GM12875 (cell line): ENCODE measurements around the gene PSMD1.

Experiments used
- H3K4me3 ChIP-seq: one replicate; pipeline ENCODE4 v1.5.1; 2011; ENCODE audit warnings: low read depth, low read length, control low read depth
- TF ChIP-seq, protein P1 (sequence below): IDR thresholded peaks from 2 replicates; pipeline ENCODE4 v1.5.1; 2011; ENCODE audit warnings: low read depth, mild to moderate bottlenecking, control low read depth, inconsistent platforms, low read length, moderate library complexity, borderline replicate concordance; ENCODE audit not compliant: insufficient read depth

PSMD1 gene

DNA sequence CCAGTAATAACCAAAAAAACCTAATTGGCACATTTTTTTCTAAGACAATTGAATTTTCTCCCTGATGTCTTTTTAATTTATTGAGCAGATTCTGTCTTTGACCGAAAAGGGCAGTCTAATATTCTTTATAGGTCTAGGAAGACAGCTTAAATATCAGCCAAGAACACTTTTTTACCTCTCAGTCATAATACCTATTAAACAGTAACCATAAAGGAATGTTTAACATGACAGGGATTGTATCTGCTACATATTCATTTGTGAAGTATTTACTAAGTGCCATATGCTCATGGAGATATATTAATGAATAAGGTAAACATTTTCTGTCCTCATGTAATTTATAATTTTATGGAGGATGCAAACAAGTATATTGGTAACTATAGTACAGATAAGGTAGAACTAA, 71.3 kb downstream of the PSMD1 start:
- no peak overlapping the region for H3K4me3 ChIP-seq
- TF ChIP-seq, protein P1, sequence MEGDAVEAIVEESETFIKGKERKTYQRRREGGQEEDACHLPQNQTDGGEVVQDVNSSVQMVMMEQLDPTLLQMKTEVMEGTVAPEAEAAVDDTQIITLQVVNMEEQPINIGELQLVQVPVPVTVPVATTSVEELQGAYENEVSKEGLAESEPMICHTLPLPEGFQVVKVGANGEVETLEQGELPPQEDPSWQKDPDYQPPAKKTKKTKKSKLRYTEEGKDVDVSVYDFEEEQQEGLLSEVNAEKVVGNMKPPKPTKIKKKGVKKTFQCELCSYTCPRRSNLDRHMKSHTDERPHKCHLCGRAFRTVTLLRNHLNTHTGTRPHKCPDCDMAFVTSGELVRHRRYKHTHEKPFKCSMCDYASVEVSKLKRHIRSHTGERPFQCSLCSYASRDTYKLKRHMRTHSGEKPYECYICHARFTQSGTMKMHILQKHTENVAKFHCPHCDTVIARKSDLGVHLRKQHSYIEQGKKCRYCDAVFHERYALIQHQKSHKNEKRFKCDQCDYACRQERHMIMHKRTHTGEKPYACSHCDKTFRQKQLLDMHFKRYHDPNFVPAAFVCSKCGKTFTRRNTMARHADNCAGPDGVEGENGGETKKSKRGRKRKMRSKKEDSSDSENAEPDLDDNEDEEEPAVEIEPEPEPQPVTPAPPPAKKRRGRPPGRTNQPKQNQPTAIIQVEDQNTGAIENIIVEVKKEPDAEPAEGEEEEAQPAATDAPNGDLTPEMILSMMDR: no peak

DNA sequence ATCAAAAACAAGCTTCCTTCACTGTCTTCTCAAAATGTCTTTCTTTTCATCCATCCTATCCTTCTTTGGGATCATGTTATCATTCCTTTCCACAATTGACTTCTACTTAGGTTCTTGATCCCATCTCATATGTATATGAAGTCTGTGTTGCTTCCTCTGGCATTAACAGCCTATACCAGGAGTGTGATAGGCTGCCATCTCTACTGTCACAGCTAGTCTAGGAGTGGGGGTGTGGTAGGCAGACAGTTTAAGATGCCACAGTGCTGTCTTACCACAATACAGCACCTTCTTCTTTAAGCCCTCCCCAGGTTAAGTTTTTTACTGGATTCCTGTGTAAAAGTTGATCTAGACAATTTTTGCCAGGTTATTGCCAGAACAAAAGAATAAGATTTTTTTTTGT, 71.9 kb downstream of the PSMD1 start:
- H3K4me3 ChIP-seq: no peak overlapping the region
- TF ChIP-seq, protein P1: no peak

DNA sequence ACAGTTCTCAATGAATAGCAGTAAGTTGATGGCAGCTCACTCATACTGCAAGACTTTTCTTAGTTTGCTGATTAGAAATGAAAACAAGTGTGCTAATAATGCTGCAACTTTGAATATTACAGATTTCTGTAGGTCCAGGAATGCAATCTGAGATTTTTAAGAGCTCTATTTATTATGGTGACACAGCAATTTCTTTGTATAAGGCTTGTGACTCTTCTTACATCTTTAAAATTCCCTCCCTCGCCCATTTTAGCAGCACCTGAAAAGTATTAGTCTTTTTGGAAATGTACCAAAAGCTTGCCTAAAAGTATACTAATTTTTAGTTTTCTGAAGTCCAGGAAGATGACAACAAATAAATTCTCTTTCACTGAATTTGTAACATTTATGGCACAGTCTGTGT, 72.5 kb downstream of the PSMD1 start:
- TF ChIP-seq, protein P1: no peak

DNA sequence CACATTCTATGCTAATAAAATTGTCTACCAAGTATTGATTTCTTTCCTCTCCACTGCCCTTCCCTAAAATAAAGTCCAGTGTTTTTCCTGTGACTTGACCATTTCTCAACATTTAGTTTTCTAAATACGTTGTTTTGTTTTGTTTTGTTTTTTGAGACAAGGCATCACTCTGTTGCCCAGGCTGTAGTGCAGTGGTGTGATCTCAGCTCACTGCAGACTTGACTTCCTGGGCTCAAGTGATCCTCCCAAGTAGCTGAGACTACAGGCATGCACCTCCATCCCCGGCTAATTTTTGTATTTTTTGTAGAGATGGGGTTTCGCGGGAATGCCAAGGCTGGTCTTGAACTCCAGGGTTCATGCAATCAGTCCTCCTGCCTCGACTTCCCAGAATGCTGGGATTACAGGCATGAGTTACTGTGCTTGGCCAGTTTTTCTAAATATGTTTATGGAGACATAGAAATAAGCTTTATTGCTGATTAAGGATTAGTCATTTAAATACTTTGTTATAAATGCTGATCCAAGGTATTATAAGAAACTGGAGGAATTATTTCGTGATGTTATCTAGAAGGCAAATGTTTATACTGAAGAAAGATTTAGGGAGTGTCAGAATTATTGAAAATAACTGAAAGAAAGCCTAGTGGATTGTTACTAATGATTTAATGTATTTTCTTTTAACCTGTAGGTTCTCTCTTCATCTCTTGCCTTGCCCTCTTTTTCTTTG, 73.8 kb downstream of the PSMD1 start:
- TF ChIP-seq, protein P1: no peak
- H3K4me3 ChIP-seq: no peak overlapping the region

More for the DNA sequence above, 72.5 kb downstream of the PSMD1 start:
- H3K4me3 ChIP-seq: no peak overlapping the region

DNA sequence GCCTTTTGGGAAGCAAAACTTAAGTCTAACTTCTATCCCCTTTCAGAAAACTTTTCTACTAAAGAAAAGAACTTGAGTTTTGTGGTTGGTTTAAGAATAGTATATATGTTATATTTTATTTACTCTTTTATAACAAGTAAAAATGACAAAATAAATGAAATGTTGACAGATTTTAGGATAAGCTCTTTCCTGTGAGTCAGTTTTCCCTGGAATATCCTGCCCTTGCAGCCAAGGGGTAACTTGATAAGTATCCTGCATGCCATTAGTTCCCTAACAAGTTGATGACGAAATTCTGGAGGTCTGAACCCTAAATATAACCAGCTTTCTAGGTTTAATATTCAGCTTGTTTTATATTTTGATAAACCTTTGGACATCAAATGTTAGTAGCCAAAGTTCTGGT, 75.5 kb downstream of the PSMD1 start:
- no peak overlapping the region for H3K4me3 ChIP-seq
- TF ChIP-seq, protein P1: no peak

DNA sequence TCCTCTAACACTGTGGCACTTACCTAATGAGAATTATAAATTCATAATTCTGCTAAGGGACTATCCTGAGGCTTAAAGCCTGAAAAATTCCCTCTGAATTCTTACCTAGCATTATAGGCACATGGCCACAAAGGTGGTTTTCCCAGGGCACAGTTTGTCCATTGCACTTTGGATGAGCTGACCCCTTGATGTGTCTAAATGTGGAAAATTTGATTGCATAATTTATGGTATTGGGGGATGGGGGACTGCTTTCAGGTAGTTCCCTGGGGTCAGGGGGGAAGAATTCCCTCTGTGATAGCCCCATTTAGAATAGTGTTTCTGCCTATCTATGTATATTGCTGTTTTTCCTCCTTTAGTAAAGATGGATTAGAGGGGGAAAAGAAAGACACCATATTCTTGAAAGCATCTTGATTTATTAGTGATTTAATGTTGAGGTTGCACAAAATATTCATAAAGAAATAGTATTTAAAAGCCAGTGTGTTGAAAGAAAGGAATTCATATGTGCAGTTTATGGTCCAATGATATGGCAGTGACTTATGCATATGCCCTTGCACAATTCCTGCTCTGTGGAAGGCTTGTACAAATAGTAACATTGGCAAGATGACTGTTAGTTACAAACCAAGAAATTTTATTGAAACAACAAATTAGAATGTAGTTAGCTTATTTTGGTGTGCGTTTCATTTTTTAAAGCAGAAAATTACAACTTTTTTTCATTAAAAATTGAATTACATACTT, 76.9 kb downstream of the PSMD1 start:
- TF ChIP-seq, protein P1: no peak
- H3K4me3 ChIP-seq: no peak overlapping the region
